Stimulated activated CD4-positive, alpha-beta T cell treated with anti-CD3 and anti-CD28 coated beads, Interleukin-2, amount 100 ng/mL, for 24 hours (primary cell): Measurements from ENCODE around the gene TRERF1.

ENCODE experiments used
- DNase-seq, 2 donors: peaks; one replicate each; pipeline ENCODE4 v3.0.0-alpha.2; 2020

Gene TRERF1

GRCh38 chr6:42296614-42297013, 155.1 kb downstream of the TRERF1 start:
- DNase-seq = no peak

- DNase-seq = no peak
Observed at GRCh38 chr6:42295677-42296076, 156.0 kb downstream of the TRERF1 start.

- no peak for DNase-seq
Observed at GRCh38 chr6:42295181-42295580, 156.5 kb downstream of the TRERF1 start.

DNA sequence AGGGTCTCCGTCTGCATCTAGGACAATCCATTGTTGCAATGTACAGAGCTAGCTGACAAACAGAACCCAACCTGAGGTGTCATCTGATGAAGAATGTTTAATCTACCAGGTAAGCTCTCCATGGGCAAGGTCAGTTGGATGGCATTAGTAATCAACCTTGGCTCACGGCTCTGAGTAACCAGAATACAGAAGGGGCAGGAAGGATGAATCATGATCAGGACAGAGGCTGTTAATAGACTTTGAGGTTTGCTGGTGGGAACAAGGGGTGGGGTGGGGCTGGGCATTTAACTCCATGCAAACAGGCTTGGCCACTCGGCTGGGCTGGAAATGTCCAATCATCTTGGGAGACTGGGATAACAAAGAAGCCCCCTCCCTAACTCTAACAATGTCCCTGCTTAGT, 157.0 kb downstream of the TRERF1 start:
- no peak for DNase-seq

DNA sequence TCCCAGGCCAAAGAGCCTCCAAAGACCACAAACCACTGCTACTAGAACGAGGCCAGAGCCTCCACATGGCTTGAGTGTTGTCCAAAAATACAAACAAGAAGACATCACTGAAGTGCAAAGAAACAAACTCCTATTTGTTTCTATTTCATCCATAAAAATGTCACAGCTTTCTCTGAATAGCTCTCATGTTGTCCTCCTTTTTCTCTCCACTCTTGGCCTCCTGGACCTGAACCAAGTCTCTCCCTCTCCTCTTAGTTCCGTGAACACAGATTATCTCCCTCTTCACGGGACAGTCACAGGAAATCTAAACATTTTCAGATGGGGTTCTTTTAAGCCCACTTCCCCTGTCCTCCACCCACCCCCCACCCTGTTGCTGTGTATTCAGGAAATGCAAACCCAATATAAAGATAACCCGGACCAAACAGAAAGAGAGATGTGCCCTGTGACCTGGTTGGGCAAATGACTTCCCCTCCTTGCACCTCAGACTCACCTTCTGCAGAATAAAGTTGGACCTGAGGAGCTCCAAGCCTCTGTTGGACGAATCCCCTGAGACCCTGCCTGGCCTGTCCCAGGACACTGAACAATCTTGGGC, 158.2 kb downstream of the TRERF1 start:
- DNase-seq = no peak

GRCh38 chr6:42292004-42292740, 159.6 kb downstream of the TRERF1 start:
- DNase-seq = no peak

DNA sequence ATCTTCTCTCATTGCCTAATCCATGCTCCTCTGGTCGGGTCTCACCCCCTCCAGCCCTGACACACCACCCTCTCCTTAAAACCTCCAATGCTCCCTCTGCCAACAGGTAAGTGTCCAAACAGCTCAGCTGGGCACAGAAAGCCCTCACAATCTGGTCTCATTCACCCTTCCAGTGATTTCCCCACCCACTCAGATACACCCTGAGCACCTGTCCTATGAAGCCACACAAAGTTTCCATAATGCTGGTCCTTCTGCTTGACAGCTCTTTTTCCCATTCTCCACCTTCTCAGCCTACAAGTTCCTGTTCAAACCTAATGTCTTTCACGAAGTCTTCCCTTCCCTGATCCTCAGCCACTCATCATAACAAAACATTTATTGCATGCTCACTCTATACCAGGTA, 164.0 kb downstream of the TRERF1 start:
- DNase-seq = no peak

DNA sequence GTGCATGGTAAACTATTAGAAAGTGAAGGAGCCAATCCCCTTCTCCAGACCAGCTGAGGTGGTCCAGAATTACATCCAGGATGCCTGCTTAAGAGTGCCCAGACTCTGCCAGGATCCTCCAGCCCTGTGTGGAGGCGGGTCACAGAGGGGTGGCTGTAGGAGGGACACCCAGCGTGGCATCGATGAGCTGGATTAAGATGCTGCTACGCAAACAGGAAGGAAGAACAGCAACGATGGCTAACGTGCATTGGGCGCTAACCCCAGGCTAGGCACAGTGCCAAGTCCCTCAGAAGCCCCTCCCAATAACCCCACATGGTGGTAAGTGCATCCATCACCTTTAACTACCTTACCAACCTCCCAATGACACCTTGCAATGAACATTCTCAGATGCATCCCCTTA, 170.2 kb downstream of the TRERF1 start:
- DNase-seq = peak; percentile 27 to 30

DNA sequence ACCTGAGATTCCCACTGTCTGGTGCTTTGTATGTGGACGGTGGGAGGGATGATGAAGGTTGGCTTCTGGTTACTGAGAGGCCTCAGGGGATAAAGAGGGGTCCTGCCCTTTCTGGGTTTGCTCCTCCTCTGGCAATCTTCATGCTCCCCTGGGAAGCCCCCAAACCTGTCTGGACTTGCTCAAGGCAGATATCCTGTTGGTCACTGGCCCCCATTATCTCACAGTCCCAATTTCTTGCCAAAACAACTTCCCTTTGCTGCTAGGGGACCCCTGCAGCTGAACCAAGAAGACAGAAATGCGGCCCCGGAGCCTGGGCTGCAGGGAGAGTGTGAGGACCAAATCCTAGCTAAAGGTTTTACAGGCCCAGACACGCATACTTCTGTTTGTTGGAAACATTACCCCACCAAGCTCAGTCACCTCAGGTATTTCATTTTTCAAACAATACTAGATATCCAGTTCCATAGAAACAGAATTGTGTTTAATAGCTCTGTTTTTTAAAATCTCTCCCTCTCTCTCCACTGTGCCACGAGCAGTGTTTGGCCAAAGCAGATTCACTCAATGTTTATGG, 170.7 kb downstream of the TRERF1 start:
- no peak for DNase-seq

DNA sequence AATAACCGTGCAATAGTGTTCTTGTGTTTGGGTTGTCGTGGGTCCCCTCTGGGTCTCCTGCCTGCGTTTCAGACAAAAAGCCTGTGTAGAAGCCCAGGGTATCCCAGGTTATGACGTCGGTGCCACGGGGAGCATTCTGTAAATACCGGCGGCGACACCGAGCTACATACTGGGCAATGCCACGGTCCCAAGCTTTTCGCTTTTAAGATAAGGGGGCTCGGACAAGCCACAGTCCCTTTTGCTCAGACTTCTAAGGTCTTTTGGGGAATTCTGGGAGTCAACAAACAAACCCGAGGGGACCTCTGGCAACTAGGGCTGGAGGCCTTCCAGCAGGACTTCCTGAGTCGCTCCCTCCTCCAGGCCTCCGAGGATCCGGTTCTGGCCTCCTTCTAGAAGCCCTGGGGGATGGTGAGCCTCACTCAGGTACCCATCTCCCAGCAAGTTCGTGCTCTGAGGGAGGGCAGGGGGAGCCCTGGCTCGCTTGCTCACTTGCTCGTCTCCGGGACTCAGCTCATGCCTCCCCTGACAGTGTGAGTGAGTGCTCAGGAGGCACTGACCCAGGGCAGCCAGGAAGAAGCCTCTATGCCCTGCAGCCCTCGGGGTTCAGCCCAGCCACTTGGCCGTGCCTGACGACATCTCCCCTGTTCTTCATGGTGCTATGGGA, 171.6 kb downstream of the TRERF1 start:
- no peak for DNase-seq

GRCh38 chr6:42279144-42279781, 172.5 kb downstream of the TRERF1 start:
- DNase-seq = peak in 1 of 2 donors; percentile 10

DNA sequence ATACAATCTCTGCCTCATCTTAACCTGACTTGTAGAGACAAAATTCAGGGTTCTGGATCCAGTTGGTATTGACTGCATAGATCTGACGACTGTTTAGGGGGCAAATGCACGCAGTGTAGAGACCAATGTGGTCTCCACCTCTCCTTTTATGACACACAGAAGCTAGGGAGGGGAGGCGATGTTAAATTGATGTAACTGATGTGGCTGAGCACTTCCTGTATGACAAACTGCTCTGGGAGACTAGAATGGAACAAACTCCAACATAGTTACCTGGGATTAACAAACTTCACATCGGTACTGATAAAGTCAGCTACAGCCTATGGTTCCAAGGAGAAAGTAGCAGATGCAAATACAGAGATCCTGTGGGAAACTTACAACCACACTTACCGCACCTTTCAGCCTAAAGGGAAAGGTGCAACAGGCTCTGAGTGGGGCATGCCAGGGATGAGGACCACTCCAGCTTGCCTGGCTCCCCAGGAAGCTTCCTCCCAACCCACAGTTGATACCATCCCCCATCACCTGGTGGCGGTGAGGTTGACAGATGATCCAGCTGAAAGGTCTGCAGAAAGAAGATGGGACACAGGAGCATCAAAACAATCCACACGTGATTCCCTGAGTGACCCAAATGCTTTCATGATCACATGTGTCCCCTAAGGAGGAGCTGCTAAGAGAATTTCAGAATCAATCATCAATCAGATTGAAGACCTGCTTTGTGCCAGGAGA, 173.4 kb downstream of the TRERF1 start:
- no peak for DNase-seq

DNA sequence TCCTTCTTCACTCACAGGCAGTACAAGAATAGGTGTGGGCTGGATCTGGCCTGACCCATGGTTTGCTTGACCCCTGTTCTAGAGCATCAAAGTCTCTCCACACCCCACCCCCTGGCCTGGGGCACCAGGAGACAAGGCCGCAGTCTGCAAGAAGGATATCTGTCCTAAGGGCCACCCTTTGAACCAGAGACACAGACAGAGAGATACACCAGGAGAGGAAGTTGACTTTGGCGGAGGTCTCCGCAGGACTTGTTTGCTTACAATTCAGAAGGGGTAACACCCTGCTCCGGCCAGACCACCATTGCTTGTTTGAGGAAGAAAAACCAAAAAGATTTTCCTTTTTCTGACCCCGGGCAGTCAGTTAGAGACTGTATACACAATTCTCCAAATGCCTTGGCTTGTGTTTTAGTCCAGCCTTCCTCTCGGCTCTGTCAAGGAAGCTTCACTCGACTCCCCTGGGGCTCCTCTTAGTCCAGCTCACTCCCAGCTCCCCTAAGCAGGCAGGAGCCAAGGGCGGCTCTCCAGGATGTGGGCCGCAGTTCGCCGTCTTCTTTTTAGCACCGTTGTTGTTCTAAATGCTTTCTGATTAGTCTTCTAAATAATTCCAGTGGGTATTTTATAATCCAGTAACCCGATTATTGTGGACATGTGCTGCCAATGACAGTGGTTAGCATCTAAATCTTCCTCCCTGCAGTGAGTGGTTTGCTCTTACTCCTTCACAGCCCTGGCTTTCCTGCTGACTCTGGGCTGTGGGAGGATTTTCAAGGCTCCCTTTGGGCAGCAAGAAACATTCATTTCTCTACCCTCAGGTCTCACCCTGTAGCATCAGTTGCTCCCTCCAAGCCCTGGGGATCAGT, 175.5 kb downstream of the TRERF1 start:
- DNase-seq = no peak

DNA sequence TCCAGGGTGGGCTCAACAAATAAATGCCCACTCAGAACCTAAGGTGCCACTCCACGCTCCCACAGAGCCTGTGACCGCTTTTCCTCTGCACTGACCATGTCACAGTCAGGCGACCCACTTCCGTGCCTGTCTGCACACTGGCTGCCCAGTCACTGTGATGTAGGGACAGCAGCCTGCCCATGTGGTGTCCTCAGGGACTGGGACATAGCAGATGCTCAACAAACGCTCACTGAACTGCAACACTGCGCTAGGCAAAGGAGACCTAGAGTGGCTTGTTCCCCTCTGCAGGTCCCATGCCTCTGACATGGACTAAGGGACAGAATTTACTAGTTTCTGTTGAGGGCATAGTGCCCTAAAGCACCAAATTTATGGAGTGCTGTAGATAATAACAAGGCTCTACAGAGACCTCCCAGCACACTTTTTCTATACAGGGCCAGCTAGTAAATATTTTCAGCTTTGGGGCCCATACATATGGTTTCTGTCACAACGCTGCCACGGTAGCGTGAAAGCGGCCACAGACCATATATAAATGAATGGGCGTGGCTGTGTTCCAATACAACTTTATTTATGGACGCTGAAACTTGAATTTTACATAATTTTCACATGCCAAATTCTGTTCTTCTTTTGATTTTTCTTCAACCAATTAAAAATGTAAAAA, 176.2 kb downstream of the TRERF1 start:
- DNase-seq = no peak

- DNase-seq = no peak
Observed at GRCh38 chr6:42274898-42275297, 176.8 kb downstream of the TRERF1 start.

DNA sequence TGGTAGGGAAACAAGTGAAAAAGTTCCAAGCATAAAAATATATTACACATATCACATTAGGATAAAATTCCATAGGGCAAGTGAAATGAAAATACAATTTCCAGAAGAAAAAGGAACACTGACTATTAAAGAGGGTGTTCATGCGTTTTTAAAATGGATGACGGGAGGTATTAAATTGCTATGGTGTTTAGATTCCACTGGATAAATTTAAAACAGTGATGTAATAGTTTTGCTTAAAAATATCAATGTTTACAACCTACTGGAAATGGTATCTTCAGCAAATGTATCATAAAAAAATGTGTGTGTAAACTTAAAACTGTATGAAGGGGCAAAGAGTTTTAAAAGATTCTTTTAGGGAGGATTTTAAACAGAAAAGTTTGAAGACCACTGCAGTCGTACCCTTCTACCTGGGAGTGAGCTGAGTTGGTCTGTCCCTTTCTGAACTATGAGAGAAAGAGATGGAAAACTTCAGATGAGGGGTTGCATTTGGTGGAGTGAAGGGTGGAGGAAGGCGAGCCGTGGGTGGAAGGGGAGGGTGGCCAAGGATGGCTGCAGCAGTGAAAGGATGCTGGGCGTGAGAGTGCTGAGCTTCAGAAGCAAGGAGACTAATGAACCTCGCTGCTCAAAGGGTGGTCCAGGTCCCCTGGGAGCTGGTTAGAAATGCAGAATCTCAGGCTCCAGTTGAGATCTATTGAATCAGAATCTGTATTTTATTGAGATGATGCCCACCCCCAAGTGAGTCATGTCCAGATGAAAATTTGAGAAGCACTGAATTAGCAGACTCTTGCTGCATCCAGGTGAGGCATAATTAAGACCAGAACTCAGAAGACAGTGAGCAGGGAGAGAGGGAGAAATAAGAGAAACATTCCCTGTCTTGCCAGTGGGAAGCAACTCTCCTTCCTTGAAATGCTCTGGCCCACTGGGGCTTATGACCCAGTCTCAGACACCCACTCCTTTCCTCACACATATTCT, 179.6 kb downstream of the TRERF1 start:
- DNase-seq = no peak

DNA sequence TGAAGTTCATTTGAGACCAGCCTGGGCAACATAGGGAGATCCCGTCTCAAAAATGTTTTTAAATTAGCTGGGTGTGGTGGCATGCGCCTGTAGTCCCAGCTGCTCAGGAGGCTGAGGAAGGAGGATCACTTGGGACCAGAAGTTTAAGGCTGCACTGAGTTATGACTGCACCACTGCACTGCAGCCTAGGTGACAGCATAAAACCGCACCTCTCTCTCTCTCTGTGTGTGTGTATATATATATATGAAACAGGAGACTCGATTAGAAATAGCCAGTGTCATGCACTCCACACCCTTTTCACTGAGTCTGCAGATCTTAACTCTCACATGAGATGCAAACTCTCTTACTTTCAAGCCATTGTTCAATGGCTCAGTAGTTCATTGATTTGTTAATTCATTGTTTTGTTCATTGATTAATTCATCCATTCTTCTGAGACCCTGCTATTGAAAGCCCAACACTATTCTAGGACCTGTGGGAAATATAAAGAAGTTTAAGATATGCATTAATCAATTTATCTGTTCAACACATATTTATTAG, 181.7 kb downstream of the TRERF1 start:
- no peak for DNase-seq

DNA sequence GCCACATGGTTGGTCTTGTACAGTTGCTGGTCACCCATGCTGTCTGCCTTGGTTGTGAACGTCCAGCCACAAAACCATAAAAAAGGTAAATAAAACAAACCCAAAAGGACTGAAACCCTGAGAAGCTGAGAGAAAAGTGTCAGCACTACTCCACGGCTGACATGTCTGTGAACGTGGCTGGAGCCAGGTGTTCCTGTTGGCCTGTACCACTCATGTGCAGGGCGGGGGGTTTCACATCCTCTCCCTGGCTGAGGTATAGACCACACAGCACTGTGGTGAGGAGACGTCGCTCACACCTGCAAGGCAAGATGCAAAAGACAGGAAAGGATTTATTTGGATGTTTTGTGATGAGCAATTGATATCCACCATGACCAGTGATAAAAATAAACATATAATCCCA, 182.2 kb downstream of the TRERF1 start:
- no peak for DNase-seq

- no peak for DNase-seq
Observed at GRCh38 chr6:42268835-42269204, 182.9 kb downstream of the TRERF1 start.
